Ascending aorta (tissue), 2 donors: ENCODE results near the gene AOX1. TPM values are rescaled to one million over a fixed set of nuclear protein-coding genes. Genes with fewer than 3 reads are reported as not detected.

Experiments used
- DNase-seq, 2 donors: peaks; one replicate each; pipeline ENCODE4 v3.0.0-alpha.2; 2019; ENCODE audit warnings: low spot score in 2 of 2
- H3K27ac ChIP-seq, 2 donors: fragments of 200-600 bp; sonication (generic); one replicate each; pipeline ENCODE4 v1.5.1; 2016 to 2017; ENCODE audit warnings: mild to moderate bottlenecking in 1 of 2
- H3K27me3 ChIP-seq: fragments of 200-600 bp; sonication (generic); one replicate; pipeline ENCODE4 v1.5.1; 2017
- H3K36me3 ChIP-seq, 2 donors: fragments of 200-600 bp; sonication (generic); one replicate each; pipeline ENCODE4 v1.5.1; 2016
- H3K4me1 ChIP-seq, 2 donors: fragments of 200-600 bp; sonication (generic); one replicate each; pipeline ENCODE4 v1.5.1; 2016 to 2017; ENCODE audit warnings: mild to moderate bottlenecking in 1 of 2
- H3K4me3 ChIP-seq, 2 donors: fragments of 200-600 bp; sonication (generic); one replicate each; pipeline ENCODE4 v1.5.1; 2016 to 2017; ENCODE audit warnings: mild to moderate bottlenecking in 1 of 2
- H3K9me3 ChIP-seq, 2 donors: fragments of 200-600 bp; sonication (generic); one replicate each; pipeline ENCODE4 v1.5.1; 2016
- intact Hi-C: fragments of 100-400 bp; cut with DNase I; formaldehyde crosslinking; loops from one replicate; pipeline ENCODE4 v1.15.1; 2023
- total RNA-seq: library from RNA; depleted of rRNA; stranded (reverse); fragments of >200 nt; gene quantifications from one replicate; pipeline ENCODE4 v1.1.0, GENCODE V29; 2016
- TF ChIP-seq, protein P1 (sequence below), 3 experiments: fragments of 200-600 bp in 2 of 3; fragments of 450-650 bp in 1 of 3; sonication (generic) in 2 of 3; IDR thresholded peaks; one replicate each; pipeline ENCODE4 v1.5.1; 2016 to 2019; ENCODE audit warnings: antibody characterized with exemption in 3 of 3, mild to moderate bottlenecking in 1 of 3, moderate library complexity in 1 of 3

Gene AOX1
- total RNA-seq, 1 donor from 2014 or later = 59.2 TPM

GRCh38 chr2:200613692-200614091 is 27.9 kb downstream of the AOX1 start:
- no peak overlapping the region for H3K27ac ChIP-seq
- no peaks in the 10 kb centered on the region for H3K36me3 ChIP-seq
- H3K9me3 ChIP-seq = no peaks in the 10 kb centered on the region
- TF ChIP-seq, protein P1, sequence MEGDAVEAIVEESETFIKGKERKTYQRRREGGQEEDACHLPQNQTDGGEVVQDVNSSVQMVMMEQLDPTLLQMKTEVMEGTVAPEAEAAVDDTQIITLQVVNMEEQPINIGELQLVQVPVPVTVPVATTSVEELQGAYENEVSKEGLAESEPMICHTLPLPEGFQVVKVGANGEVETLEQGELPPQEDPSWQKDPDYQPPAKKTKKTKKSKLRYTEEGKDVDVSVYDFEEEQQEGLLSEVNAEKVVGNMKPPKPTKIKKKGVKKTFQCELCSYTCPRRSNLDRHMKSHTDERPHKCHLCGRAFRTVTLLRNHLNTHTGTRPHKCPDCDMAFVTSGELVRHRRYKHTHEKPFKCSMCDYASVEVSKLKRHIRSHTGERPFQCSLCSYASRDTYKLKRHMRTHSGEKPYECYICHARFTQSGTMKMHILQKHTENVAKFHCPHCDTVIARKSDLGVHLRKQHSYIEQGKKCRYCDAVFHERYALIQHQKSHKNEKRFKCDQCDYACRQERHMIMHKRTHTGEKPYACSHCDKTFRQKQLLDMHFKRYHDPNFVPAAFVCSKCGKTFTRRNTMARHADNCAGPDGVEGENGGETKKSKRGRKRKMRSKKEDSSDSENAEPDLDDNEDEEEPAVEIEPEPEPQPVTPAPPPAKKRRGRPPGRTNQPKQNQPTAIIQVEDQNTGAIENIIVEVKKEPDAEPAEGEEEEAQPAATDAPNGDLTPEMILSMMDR (IDR thresholded peaks at IDR 0.05) = no peak
- DNase-seq = no peak
- H3K4me3 ChIP-seq = no peak overlapping the region
- intact Hi-C loops = loop anchor here (10.0 kb wide), 1 partner anchor 91 kb away; no protein-coding TSS in a partner anchor
- no peaks in the 10 kb centered on the region for H3K4me1 ChIP-seq
- H3K27me3 ChIP-seq = no peaks in the 10 kb centered on the region

DNA sequence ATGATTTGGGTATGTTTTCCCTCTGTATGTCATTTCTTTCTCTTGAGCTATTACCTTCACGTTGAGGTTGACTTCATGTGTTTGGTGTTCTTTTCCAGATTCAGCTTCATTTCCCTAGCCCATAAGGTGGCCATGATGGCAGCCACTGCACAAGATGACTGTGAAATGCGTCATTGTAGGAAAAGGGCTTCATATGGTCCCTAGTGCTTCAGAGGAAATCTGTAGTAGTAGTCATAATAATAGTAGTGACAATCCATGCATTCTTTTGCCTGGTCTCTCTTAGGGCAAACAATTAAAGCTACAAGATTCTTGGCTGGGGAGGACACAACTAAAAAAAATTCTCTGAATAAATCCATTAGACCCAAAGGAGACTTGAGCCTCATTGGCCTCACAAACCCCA is 28.4 kb downstream of the AOX1 start:
- DNase-seq = no peak

DNA sequence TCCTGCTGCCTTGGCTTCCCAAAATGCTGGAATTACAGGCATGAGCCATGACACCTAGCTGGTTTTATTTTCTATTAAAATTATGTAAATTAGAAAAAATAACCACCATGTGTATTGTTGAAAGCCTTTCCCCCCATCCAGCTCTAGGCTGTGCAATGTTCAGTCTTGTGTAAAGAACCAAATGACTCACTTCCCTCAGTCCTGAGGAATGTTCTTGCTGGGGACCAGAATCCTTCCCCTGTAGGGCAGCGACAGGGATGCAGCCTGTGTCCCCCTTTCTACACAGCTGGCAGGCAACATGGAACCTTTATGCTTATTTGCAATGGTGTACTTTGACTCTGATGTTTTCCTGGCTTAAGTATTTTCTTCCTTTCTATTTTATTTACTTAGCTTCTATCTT is 29.4 kb downstream of the AOX1 start:
- H3K36me3 ChIP-seq = no peaks in the 10 kb centered on the region
- H3K9me3 ChIP-seq = no peaks in the 10 kb centered on the region
- TF ChIP-seq, protein P1 (IDR thresholded peaks at IDR 0.05) = no peak
- intact Hi-C loops = loop anchor here (10.0 kb wide), 1 partner anchor 90 kb away; no protein-coding TSS in a partner anchor
- no peak overlapping the region for H3K27ac ChIP-seq
- H3K4me3 ChIP-seq = no peak overlapping the region
- H3K4me1 ChIP-seq = no peaks in the 10 kb centered on the region
- DNase-seq = no peak
- no peaks in the 10 kb centered on the region for H3K27me3 ChIP-seq

More for the DNA sequence above, 28.4 kb downstream of the AOX1 start:
- H3K9me3 ChIP-seq = no peaks in the 10 kb centered on the region
- no peaks in the 10 kb centered on the region for H3K27me3 ChIP-seq
- intact Hi-C loops = loop anchor here (10.0 kb wide), 1 partner anchor 91 kb away; no protein-coding TSS in a partner anchor
- H3K4me3 ChIP-seq = no peak overlapping the region
- no peaks in the 10 kb centered on the region for H3K4me1 ChIP-seq
- no peak overlapping the region for H3K27ac ChIP-seq
- TF ChIP-seq, protein P1 (IDR thresholded peaks at IDR 0.05) = no peak
- no peaks in the 10 kb centered on the region for H3K36me3 ChIP-seq

DNA sequence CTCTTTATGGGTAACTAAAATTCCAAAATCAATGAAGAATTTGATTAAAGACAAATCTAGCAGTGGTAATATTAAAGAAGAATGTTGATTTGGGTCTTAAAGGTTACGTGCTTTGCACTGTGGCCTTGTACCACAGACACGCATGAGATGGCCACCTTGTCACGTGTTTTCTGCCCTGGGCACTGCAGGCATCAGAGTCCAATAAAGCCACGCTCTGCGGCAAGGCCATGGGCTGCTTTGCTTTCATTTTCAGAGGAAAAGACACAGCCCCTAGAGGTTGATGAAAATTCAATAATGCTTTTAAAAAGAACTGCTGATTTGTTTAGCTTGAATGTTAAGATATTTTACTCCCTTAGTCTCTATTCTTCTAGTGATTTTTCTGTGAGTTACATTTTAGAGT is 30.4 kb downstream of the AOX1 start:
- Histone ChIP-seq H3K27me3 (no peaks in the 10 kb centered on the region), H3K9me3 (no peaks in the 10 kb centered on the region), H3K4me1 (no peaks in the 10 kb centered on the region), H3K27ac (no peak overlapping the region), H3K36me3 (no peaks in the 10 kb centered on the region), H3K4me3 (no peak overlapping the region)
- TF ChIP-seq, protein P1 (IDR thresholded peaks at IDR 0.05) = no peak
- DNase-seq = no peak
- intact Hi-C loops = loop anchor here (10.0 kb wide), 1 partner anchor 89 kb away; no protein-coding TSS in a partner anchor

GRCh38 chr2:200616656-200617055 is 30.8 kb downstream of the AOX1 start:
- intact Hi-C loops = loop anchor here (10.0 kb wide), 1 partner anchor 88 kb away; no protein-coding TSS in a partner anchor
- H3K9me3 ChIP-seq = no peaks in the 10 kb centered on the region
- H3K4me3 ChIP-seq = no peak overlapping the region
- H3K27me3 ChIP-seq = no peaks in the 10 kb centered on the region
- TF ChIP-seq, protein P1 (IDR thresholded peaks at IDR 0.05) = no peak
- H3K36me3 ChIP-seq = no peaks in the 10 kb centered on the region
- DNase-seq = no peak
- H3K4me1 ChIP-seq = no peaks in the 10 kb centered on the region
- no peak overlapping the region for H3K27ac ChIP-seq
